Measurements from ENCODE around the gene CD79A. TPM values are rescaled to one million over a fixed set of nuclear protein-coding genes. Genes with fewer than 3 reads are reported as not detected.
A peak's percentile ranks its signal among the peaks of the same experiment; 100 is the strongest.
"Not testable (repeated sequence)": the region's sequence is repeated elsewhere in the genome, so short reads cannot be mapped to it uniquely, and the experiment has no call there.

Gene CD79A
- total and polyA plus RNA-seq, 2 donors = 31.4 to 74.4 TPM

- Histone ChIP-seq H3K27ac (ENCODE audit: low read depth in 1 of 2, low read length in 1 of 2) (no peak overlapping the region), H3K36me3 (ENCODE audit: control insufficient read depth in 2 of 2, insufficient read depth in 2 of 2, low read length in 1 of 2) (peaks cover 16 to 24% of the 10 kb centered on the region in 2 donors), H3K4me1 (ENCODE audit: control insufficient read depth in 2 of 2, insufficient read depth in 2 of 2, low read length in 2 of 2) (peaks cover 6 to 22% of the 10 kb centered on the region in 2 donors), H3K4me3 (ENCODE audit: low read length in 2 of 2) (no peak overlapping the region), H3K27me3 (ENCODE audit: control insufficient read depth in 2 of 2, insufficient read depth in 1 of 2, low read length in 1 of 2) (peaks cover 33 to 72% of the 10 kb centered on the region in 2 donors), H3K9me3 (ENCODE audit: control insufficient read depth in 2 of 2, insufficient read depth in 1 of 2, low read length in 1 of 2) (peaks cover 1 to 7% of the 10 kb centered on the region in 2 donors)
- no peak for DNase-seq (ENCODE audit: low read depth in 6 of 9, low spot score in 9 of 9)
- 88% methylated on average over 13 of the region's 13 CpGs for WGBS
Observed at GRCh38 chr19:41910992-41911888, 34.2 kb downstream of the CD79A start.

GRCh38 chr19:41911889-41912731 lies 35.0 kb downstream of the CD79A start:
- H3K27ac ChIP-seq (ENCODE audit: low read depth in 1 of 2, low read length in 1 of 2) = no peak overlapping the region
- peaks cover 38 to 81% of the 10 kb centered on the region in 2 donors for H3K27me3 ChIP-seq (ENCODE audit: control insufficient read depth in 2 of 2, insufficient read depth in 1 of 2, low read length in 1 of 2)
- peaks cover 6 to 22% of the 10 kb centered on the region in 2 donors for H3K4me1 ChIP-seq (ENCODE audit: control insufficient read depth in 2 of 2, insufficient read depth in 2 of 2, low read length in 2 of 2)
- H3K9me3 ChIP-seq (ENCODE audit: control insufficient read depth in 2 of 2, insufficient read depth in 1 of 2, low read length in 1 of 2) = peaks cover 1 to 7% of the 10 kb centered on the region in 2 donors
- DNase-seq (ENCODE audit: low read depth in 6 of 9, low spot score in 9 of 9) = no peak
- no peak overlapping the region for H3K4me3 ChIP-seq (ENCODE audit: low read length in 2 of 2)
- H3K36me3 ChIP-seq (ENCODE audit: control insufficient read depth in 2 of 2, insufficient read depth in 2 of 2, low read length in 1 of 2) = peaks cover 7 to 15% of the 10 kb centered on the region in 2 donors
- WGBS = 31% methylated on average over 29 of the region's 29 CpGs

- 6% methylated on average over 51 of the region's 51 CpGs for WGBS
- Histone ChIP-seq H3K27me3 (ENCODE audit: control insufficient read depth in 2 of 2, insufficient read depth in 1 of 2, low read length in 1 of 2) (peaks cover 42 to 90% of the 10 kb centered on the region in 2 donors), H3K4me3 (ENCODE audit: low read length in 2 of 2) (no peak overlapping the region), H3K9me3 (ENCODE audit: control insufficient read depth in 2 of 2, insufficient read depth in 1 of 2, low read length in 1 of 2) (peaks cover 1 to 7% of the 10 kb centered on the region in 2 donors), H3K27ac (ENCODE audit: low read depth in 1 of 2, low read length in 1 of 2) (no peak overlapping the region), H3K36me3 (ENCODE audit: control insufficient read depth in 2 of 2, insufficient read depth in 2 of 2, low read length in 1 of 2) (peaks cover under 1 to 7% of the 10 kb centered on the region in 2 donors), H3K4me1 (ENCODE audit: control insufficient read depth in 2 of 2, insufficient read depth in 2 of 2, low read length in 2 of 2) (peaks cover 6 to 22% of the 10 kb centered on the region in 2 donors)
- no peak for DNase-seq (ENCODE audit: low read depth in 6 of 9, low spot score in 9 of 9)
Observed at GRCh38 chr19:41912899-41913537, 35.9 kb downstream of the CD79A start.

GRCh38 chr19:41913538-41914423 lies 36.7 kb downstream of the CD79A start:
- no peak overlapping the region for H3K4me3 ChIP-seq (ENCODE audit: low read length in 2 of 2)
- no peak for DNase-seq (ENCODE audit: low read depth in 6 of 9, low spot score in 9 of 9)
- peaks cover 42 to 98% of the 10 kb centered on the region in 2 donors for H3K27me3 ChIP-seq (ENCODE audit: control insufficient read depth in 2 of 2, insufficient read depth in 1 of 2, low read length in 1 of 2)
- 17% methylated on average over 21 of the region's 21 CpGs for WGBS
- H3K36me3 ChIP-seq (ENCODE audit: control insufficient read depth in 2 of 2, insufficient read depth in 2 of 2, low read length in 1 of 2) = no peaks in the 10 kb centered on the region
- H3K27ac ChIP-seq (ENCODE audit: low read depth in 1 of 2, low read length in 1 of 2) = no peak overlapping the region
- H3K4me1 ChIP-seq (ENCODE audit: control insufficient read depth in 2 of 2, insufficient read depth in 2 of 2, low read length in 2 of 2) = peaks cover 6 to 22% of the 10 kb centered on the region in 2 donors
- H3K9me3 ChIP-seq (ENCODE audit: control insufficient read depth in 2 of 2, insufficient read depth in 1 of 2, low read length in 1 of 2) = peaks cover 1 to 7% of the 10 kb centered on the region in 2 donors

- H3K4me3 ChIP-seq (ENCODE audit: low read length in 2 of 2); DNase-seq (ENCODE audit: low read depth in 6 of 9, low spot score in 9 of 9); H3K27ac ChIP-seq (ENCODE audit: low read depth in 1 of 2, low read length in 1 of 2); H3K36me3 ChIP-seq (ENCODE audit: control insufficient read depth in 2 of 2, insufficient read depth in 2 of 2, low read length in 1 of 2); H3K9me3 ChIP-seq (ENCODE audit: control insufficient read depth in 2 of 2, insufficient read depth in 1 of 2, low read length in 1 of 2): not testable (repeated sequence)
- H3K4me1 ChIP-seq (ENCODE audit: control insufficient read depth in 2 of 2, insufficient read depth in 2 of 2, low read length in 2 of 2) = peaks cover 6 to 22% of the 10 kb centered on the region in 2 donors
- WGBS = 5% methylated on average over 5 of the region's 5 CpGs
- peaks cover 42 to 99% of the 10 kb centered on the region in 2 donors for H3K27me3 ChIP-seq (ENCODE audit: control insufficient read depth in 2 of 2, insufficient read depth in 1 of 2, low read length in 1 of 2)
Observed at GRCh38 chr19:41914424-41914834, 37.4 kb downstream of the CD79A start.

GRCh38 chr19:41915021-41915775 lies 38.1 kb downstream of the CD79A start:
- Histone ChIP-seq H3K4me1 (ENCODE audit: control insufficient read depth in 2 of 2, insufficient read depth in 2 of 2, low read length in 2 of 2) (peaks cover 6 to 22% of the 10 kb centered on the region in 2 donors), H3K4me3 (ENCODE audit: low read length in 2 of 2) (peak overlapping the region in 1 of 2 donors; percentile 21), H3K27me3 (ENCODE audit: control insufficient read depth in 2 of 2, insufficient read depth in 1 of 2, low read length in 1 of 2) (peaks cover 42 to 99% of the 10 kb centered on the region in 2 donors), H3K9me3 (ENCODE audit: control insufficient read depth in 2 of 2, insufficient read depth in 1 of 2, low read length in 1 of 2) (peaks cover 1 to 7% of the 10 kb centered on the region in 2 donors), H3K27ac (ENCODE audit: low read depth in 1 of 2, low read length in 1 of 2) (no peak overlapping the region), H3K36me3 (ENCODE audit: control insufficient read depth in 2 of 2, insufficient read depth in 2 of 2, low read length in 1 of 2) (no peaks in the 10 kb centered on the region)
- no peak for DNase-seq (ENCODE audit: low read depth in 6 of 9, low spot score in 9 of 9)
- WGBS = 5% methylated on average over 38 of the region's 38 CpGs

GRCh38 chr19:41915776-41916414 lies 38.8 kb downstream of the CD79A start:
- no peak for DNase-seq (ENCODE audit: low read depth in 6 of 9, low spot score in 9 of 9)
- Histone ChIP-seq H3K27me3 (ENCODE audit: control insufficient read depth in 2 of 2, insufficient read depth in 1 of 2, low read length in 1 of 2) (peaks cover 45 to 99% of the 10 kb centered on the region in 2 donors), H3K4me3 (ENCODE audit: low read length in 2 of 2) (no peak overlapping the region), H3K27ac (ENCODE audit: low read depth in 1 of 2, low read length in 1 of 2) (no peak overlapping the region), H3K36me3 (ENCODE audit: control insufficient read depth in 2 of 2, insufficient read depth in 2 of 2, low read length in 1 of 2) (no peaks in the 10 kb centered on the region), H3K4me1 (ENCODE audit: control insufficient read depth in 2 of 2, insufficient read depth in 2 of 2, low read length in 2 of 2) (peaks cover 6 to 25% of the 10 kb centered on the region in 2 donors), H3K9me3 (ENCODE audit: control insufficient read depth in 2 of 2, insufficient read depth in 1 of 2, low read length in 1 of 2) (peaks cover 1 to 6% of the 10 kb centered on the region in 2 donors)
- 30% methylated on average over 27 of the region's 27 CpGs for WGBS
